ENCODE data around the gene SLAMF1. TPM values are rescaled to one million over a fixed set of nuclear protein-coding genes. Genes with fewer than 3 reads are reported as not detected.
"Not testable (repeated sequence)": the region's sequence is repeated elsewhere in the genome, so short reads cannot be mapped to it uniquely, and the experiment has no call there.

Gene SLAMF1
- total and polyA plus RNA-seq, 9 donors, result 0.04 to 0.07 (median 0.05) TPM; not detected in 6

- 100% methylated on average over 1 of the region's 6 CpGs for WGBS (ENCODE audit: insufficient coverage)
- DNase-seq, result no peak
- Histone ChIP-seq H3K36me3 (ENCODE audit: control insufficient read depth, insufficient read depth, low read length) (no peaks in the 10 kb centered on the region), H3K9me3 (replicated peaks; ENCODE audit: control insufficient read depth, low read depth, low read length) (no peaks in the 10 kb centered on the region), H3K4me1 (ENCODE audit: control insufficient read depth, insufficient read depth, low read length) (peaks cover 8% of the 10 kb centered on the region), H3K27me3 (ENCODE audit: control insufficient read depth, insufficient read depth, low read length) (no peaks in the 10 kb centered on the region), H3K4me3 (ENCODE audit: low read length) (no peak overlapping the region), H3K27ac (ENCODE audit: low read length) (no peak overlapping the region)
Observed at GRCh38 chr1:160631983-160632625, 14.7 kb downstream of the SLAMF1 start.

- no peak overlapping the region for H3K27ac ChIP-seq (ENCODE audit: low read length)
Observed at GRCh38 chr1:160630523-160631451, 16.1 kb downstream of the SLAMF1 start.

GRCh38 chr1:160629286-160630210 lies 17.3 kb downstream of the SLAMF1 start:
- Histone ChIP-seq H3K4me1 (ENCODE audit: control insufficient read depth, insufficient read depth, low read length) (peaks cover 8% of the 10 kb centered on the region), H3K9me3 (replicated peaks; ENCODE audit: control insufficient read depth, low read depth, low read length) (no peaks in the 10 kb centered on the region), H3K4me3 (ENCODE audit: low read length) (no peak overlapping the region), H3K36me3 (ENCODE audit: control insufficient read depth, insufficient read depth, low read length) (no peaks in the 10 kb centered on the region), H3K27ac (ENCODE audit: low read length) (no peak overlapping the region), H3K27me3 (ENCODE audit: control insufficient read depth, insufficient read depth, low read length) (no peaks in the 10 kb centered on the region)
- WGBS (ENCODE audit: insufficient coverage), result 59% methylated on average over 14 of the region's 19 CpGs
- DNase-seq, result peak; percentile 73

More at GRCh38 chr1:160630523-160631451, 16.1 kb downstream of the SLAMF1 start:
- Histone ChIP-seq H3K4me3 (ENCODE audit: low read length) (no peak overlapping the region), H3K36me3 (ENCODE audit: control insufficient read depth, insufficient read depth, low read length) (no peaks in the 10 kb centered on the region), H3K9me3 (replicated peaks; ENCODE audit: control insufficient read depth, low read depth, low read length) (no peaks in the 10 kb centered on the region), H3K4me1 (ENCODE audit: control insufficient read depth, insufficient read depth, low read length) (peaks cover 8% of the 10 kb centered on the region), H3K27me3 (ENCODE audit: control insufficient read depth, insufficient read depth, low read length) (no peaks in the 10 kb centered on the region)
- WGBS (ENCODE audit: insufficient coverage), result 80% methylated on average over 3 of the region's 9 CpGs
- DNase-seq, result peak; percentile 11

DNA sequence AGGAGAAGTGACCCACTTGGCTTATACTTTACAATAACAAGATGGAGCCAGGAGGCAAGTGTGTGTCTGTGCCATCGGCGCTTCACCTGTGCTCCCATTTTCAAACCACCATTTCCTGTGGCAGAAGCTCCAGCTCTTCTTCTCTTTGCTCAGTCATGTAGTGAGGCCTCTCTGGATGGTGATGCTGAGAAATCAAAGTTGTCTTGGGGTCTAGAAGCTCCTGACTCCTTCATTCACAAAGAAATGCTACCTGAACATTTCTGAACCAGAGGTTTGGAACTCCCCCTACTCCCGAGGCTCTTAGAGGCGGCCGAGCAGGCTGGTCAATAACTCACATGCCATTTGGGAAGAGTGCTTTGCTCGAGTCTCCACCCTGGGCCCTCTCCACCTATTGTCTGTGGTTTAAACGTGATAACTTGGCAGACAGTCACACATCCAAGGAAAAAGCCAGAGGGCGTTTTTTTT lies 18.0 kb downstream of the SLAMF1 start:
- DNase-seq, result no peak
- no peaks in the 10 kb centered on the region for H3K9me3 ChIP-seq (replicated peaks; ENCODE audit: control insufficient read depth, low read depth, low read length)
- no peak overlapping the region for H3K27ac ChIP-seq (ENCODE audit: low read length)
- WGBS (ENCODE audit: insufficient coverage), result 59% methylated on average over 4 of the region's 8 CpGs
- peaks cover 8% of the 10 kb centered on the region for H3K4me1 ChIP-seq (ENCODE audit: control insufficient read depth, insufficient read depth, low read length)
- no peak overlapping the region for H3K4me3 ChIP-seq (ENCODE audit: low read length)
- no peaks in the 10 kb centered on the region for H3K36me3 ChIP-seq (ENCODE audit: control insufficient read depth, insufficient read depth, low read length)
- H3K27me3 ChIP-seq (ENCODE audit: control insufficient read depth, insufficient read depth, low read length), result no peaks in the 10 kb centered on the region

DNA sequence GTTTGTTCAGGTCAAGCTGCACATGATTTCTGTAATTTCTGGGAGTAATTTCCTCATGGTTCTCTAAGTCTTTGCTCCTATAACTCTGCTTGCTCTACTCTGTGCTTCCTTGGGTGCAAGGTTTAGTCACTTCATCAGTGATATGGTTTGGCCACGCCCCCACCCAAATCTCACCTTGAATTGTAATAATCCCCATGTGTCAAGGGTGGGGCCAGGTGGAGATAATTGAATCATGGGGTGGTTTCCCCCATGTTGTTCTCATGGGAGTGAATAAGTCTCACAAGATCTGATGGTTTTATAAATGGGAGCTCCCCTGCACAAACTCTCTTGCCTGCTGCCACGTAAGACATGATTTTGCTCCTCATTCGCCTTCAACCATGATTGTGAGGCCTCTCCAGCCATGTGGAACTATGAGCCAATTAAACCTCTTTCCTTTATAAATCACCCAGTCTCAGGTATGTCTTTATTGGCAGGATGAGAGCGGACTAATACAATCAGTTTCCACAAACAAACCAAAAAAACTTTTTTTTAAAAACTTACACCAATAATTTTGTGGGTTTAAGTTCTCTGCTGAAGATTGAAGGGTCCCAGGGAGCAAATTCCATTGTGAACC lies 19.1 kb downstream of the SLAMF1 start:
- WGBS (ENCODE audit: insufficient coverage), result no CpG with 5 or more reads among the region's 4 CpGs
- not testable (repeated sequence) for H3K9me3 ChIP-seq (replicated peaks; ENCODE audit: control insufficient read depth, low read depth, low read length)

DNA sequence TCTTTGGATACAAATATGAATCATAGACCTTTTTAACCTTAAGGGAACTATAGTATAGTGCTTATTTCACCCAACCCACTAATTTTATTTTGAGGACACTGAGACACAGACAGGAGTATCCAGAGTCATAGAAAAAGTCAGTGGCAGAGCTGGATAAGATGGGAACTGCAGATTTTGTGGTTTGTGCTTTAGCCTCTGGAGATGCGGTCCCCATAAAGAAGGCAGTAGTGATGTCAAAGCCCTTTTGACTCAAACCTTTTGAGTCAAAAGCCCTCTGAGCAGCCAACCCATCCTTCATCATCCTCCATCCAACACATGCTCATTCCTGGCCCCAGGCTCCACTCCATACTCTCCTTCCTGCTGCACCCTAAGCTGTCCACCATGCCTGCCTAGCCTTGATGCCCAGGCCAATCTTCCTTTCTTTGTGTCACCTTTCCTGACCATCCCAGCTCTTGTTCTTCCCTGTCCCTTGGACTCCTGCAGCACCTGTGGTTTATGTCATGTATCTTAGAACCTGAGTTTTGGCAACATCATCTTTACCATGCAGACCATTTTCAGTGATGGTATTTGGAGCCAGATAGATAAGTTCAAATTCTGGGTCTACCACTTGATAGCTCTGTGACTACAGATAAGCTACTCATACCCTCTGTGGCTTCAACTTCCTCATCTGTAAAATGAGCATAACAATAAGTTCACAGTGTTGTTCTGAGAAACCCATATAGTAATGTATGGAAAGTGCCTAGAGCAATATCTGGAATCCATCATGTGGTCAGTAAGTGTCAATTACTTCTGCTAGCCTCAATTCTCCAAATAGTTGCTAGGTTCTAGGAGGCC lies 20.1 kb downstream of the SLAMF1 start:
- peaks cover 8% of the 10 kb centered on the region for H3K4me1 ChIP-seq (ENCODE audit: control insufficient read depth, insufficient read depth, low read length)
- no peak overlapping the region for H3K4me3 ChIP-seq (ENCODE audit: low read length)
- no peaks in the 10 kb centered on the region for H3K27me3 ChIP-seq (ENCODE audit: control insufficient read depth, insufficient read depth, low read length)
- no peaks in the 10 kb centered on the region for H3K36me3 ChIP-seq (ENCODE audit: control insufficient read depth, insufficient read depth, low read length)
- H3K9me3 ChIP-seq (replicated peaks; ENCODE audit: control insufficient read depth, low read depth, low read length), result no peaks in the 10 kb centered on the region
- 50% methylated on average over 1 of the region's 1 CpG for WGBS (ENCODE audit: insufficient coverage)
- no peak for DNase-seq
- H3K27ac ChIP-seq (ENCODE audit: low read length), result no peak overlapping the region

More for the DNA sequence above, 19.1 kb downstream of the SLAMF1 start:
- not testable (repeated sequence) for H3K27me3 ChIP-seq (ENCODE audit: control insufficient read depth, insufficient read depth, low read length); H3K4me3 ChIP-seq (ENCODE audit: low read length); H3K36me3 ChIP-seq (ENCODE audit: control insufficient read depth, insufficient read depth, low read length); H3K4me1 ChIP-seq (ENCODE audit: control insufficient read depth, insufficient read depth, low read length); H3K27ac ChIP-seq (ENCODE audit: low read length); DNase-seq

GRCh38 chr1:160625725-160626498 lies 20.9 kb downstream of the SLAMF1 start:
- no peak overlapping the region for H3K27ac ChIP-seq (ENCODE audit: low read length)
- no CpG with 5 or more reads among the region's 10 CpGs for WGBS (ENCODE audit: insufficient coverage)
- no peaks in the 10 kb centered on the region for H3K9me3 ChIP-seq (replicated peaks; ENCODE audit: control insufficient read depth, low read depth, low read length)
- peak; percentile 43 for DNase-seq
- H3K4me1 ChIP-seq (ENCODE audit: control insufficient read depth, insufficient read depth, low read length), result peaks cover 8% of the 10 kb centered on the region
- H3K4me3 ChIP-seq (ENCODE audit: low read length), result no peak overlapping the region
- H3K27me3 ChIP-seq (ENCODE audit: control insufficient read depth, insufficient read depth, low read length), result no peaks in the 10 kb centered on the region
- no peaks in the 10 kb centered on the region for H3K36me3 ChIP-seq (ENCODE audit: control insufficient read depth, insufficient read depth, low read length)

DNA sequence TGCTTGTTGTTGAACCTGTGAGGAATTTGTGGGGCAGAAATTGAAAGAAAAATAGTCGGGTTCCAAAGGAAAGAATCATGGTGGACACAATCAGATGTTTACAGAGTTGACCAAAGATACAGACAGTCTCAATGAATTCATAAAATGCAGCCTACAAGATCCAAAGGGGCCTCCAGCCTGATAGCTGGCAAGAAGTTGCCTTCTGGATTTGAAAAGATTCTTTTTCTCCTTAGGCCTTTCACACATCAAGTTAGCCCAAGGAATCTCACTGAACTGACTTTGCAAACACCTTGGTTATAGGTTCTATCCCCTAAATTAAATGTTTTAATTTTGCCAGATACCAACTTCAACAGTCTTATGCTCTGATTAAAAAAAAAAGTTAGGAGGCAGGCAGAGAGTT lies 21.5 kb downstream of the SLAMF1 start:
- Histone ChIP-seq H3K4me3 (ENCODE audit: low read length) (no peak overlapping the region), H3K27ac (ENCODE audit: low read length) (no peak overlapping the region), H3K4me1 (ENCODE audit: control insufficient read depth, insufficient read depth, low read length) (peaks cover 8% of the 10 kb centered on the region), H3K36me3 (ENCODE audit: control insufficient read depth, insufficient read depth, low read length) (no peaks in the 10 kb centered on the region), H3K9me3 (replicated peaks; ENCODE audit: control insufficient read depth, low read depth, low read length) (no peaks in the 10 kb centered on the region), H3K27me3 (ENCODE audit: control insufficient read depth, insufficient read depth, low read length) (no peaks in the 10 kb centered on the region)
- DNase-seq, result no peak
- 67% methylated on average over 1 of the region's 1 CpG for WGBS (ENCODE audit: insufficient coverage)
